SIG-M5 (cell line): ENCODE results near the gene SEC23A.
"Not testable (repeated sequence)": the region's sequence is repeated elsewhere in the genome, so short reads cannot be mapped to it uniquely, and the experiment has no call there.

Experiments used
- DNase-seq: peaks from one replicate; lab custom pipeline; 2025; lab: John Stamatoyannopoulos, UW

SEC23A gene

GRCh38 chr14:39091716-39092115 lies 11.3 kb downstream of the SEC23A start:
- DNase-seq, result no peak

GRCh38 chr14:39090548-39091111 lies 12.4 kb downstream of the SEC23A start:
- DNase-seq, result no peak

- DNase-seq, result no peak
Observed at GRCh38 chr14:39087493-39087892, 15.5 kb downstream of the SEC23A start.

- DNase-seq, result no peak
Observed at GRCh38 chr14:39085933-39086332, 17.1 kb downstream of the SEC23A start.

GRCh38 chr14:39083127-39083526 lies 19.9 kb downstream of the SEC23A start:
- no peak for DNase-seq

- no peak for DNase-seq
Observed at GRCh38 chr14:39080886-39081285, 22.1 kb downstream of the SEC23A start.

GRCh38 chr14:39071096-39071495 lies 31.9 kb downstream of the SEC23A start:
- no peak for DNase-seq

- DNase-seq, result no peak
Observed at GRCh38 chr14:39069923-39070322, 33.1 kb downstream of the SEC23A start.

GRCh38 chr14:39069169-39069805 lies 33.7 kb downstream of the SEC23A start:
- DNase-seq, result not testable (repeated sequence)

- DNase-seq, result no peak
Observed at GRCh38 chr14:39060818-39061437, 42.1 kb downstream of the SEC23A start.

- DNase-seq, result no peak
Observed at GRCh38 chr14:39055786-39056474, 47.1 kb downstream of the SEC23A start.

- not testable (repeated sequence) for DNase-seq
Observed at GRCh38 chr14:39052869-39053454, 50.1 kb downstream of the SEC23A start.

GRCh38 chr14:39050389-39050788 lies 52.6 kb downstream of the SEC23A start:
- no peak for DNase-seq

- not testable (repeated sequence) for DNase-seq
Observed at GRCh38 chr14:39045889-39046288, 57.1 kb downstream of the SEC23A start.

- DNase-seq, result no peak
Observed at GRCh38 chr14:39043352-39043943, 59.6 kb downstream of the SEC23A start.

- DNase-seq, result no peak
Observed at GRCh38 chr14:39040529-39040928, 62.5 kb downstream of the SEC23A start.

GRCh38 chr14:39038542-39038941 lies 64.5 kb downstream of the SEC23A start:
- no peak for DNase-seq

GRCh38 chr14:39036760-39037159 lies 66.3 kb downstream of the SEC23A start:
- DNase-seq, result no peak

- DNase-seq, result no peak
Observed at GRCh38 chr14:39035336-39035735, 67.7 kb downstream of the SEC23A start.

- DNase-seq, result no peak
Observed at GRCh38 chr14:39034481-39035296, 68.3 kb downstream of the SEC23A start.

GRCh38 chr14:39033371-39033770 lies 69.7 kb downstream of the SEC23A start:
- DNase-seq, result no peak
